NCI-H345 treated with DMSO at 0.1 percent for 48 hours (cell line): ENCODE data around the gene TMEM183A.

Experiments used
- DNase-seq: peaks from one replicate; lab custom pipeline; 2025; ENCODE audit not compliant: unreplicated experiment; lab: John Stamatoyannopoulos, UW

Gene TMEM183A

GRCh38 chr1:203028784-203029553, 21.8 kb downstream of the TMEM183A start:
- no peak for DNase-seq

- DNase-seq = no peak
Measured at GRCh38 chr1:203031467-203031866, 24.3 kb downstream of the TMEM183A start.

GRCh38 chr1:203033287-203033686, 26.1 kb downstream of the TMEM183A start:
- no peak for DNase-seq

- no peak for DNase-seq
Measured at GRCh38 chr1:203033917-203034316, 26.7 kb downstream of the TMEM183A start.

- DNase-seq = no peak
Measured at GRCh38 chr1:203034422-203035110, 27.4 kb downstream of the TMEM183A start.

GRCh38 chr1:203035111-203036000, 28.2 kb downstream of the TMEM183A start:
- no peak for DNase-seq

GRCh38 chr1:203036135-203036534, 29.0 kb downstream of the TMEM183A start:
- DNase-seq = no peak

GRCh38 chr1:203036537-203036936, 29.4 kb downstream of the TMEM183A start:
- no peak for DNase-seq

GRCh38 chr1:203037509-203038190, 30.5 kb downstream of the TMEM183A start:
- no peak for DNase-seq

GRCh38 chr1:203038217-203038741, 31.1 kb downstream of the TMEM183A start:
- DNase-seq = no peak

- DNase-seq = peak; percentile 56
Measured at GRCh38 chr1:203038891-203039608, 31.9 kb downstream of the TMEM183A start.

GRCh38 chr1:203039609-203040512, 32.7 kb downstream of the TMEM183A start:
- DNase-seq = no peak

- no peak for DNase-seq
Measured at GRCh38 chr1:203040513-203041275, 33.5 kb downstream of the TMEM183A start.

GRCh38 chr1:203041351-203041932, 34.3 kb downstream of the TMEM183A start:
- DNase-seq = no peak

GRCh38 chr1:203043830-203044545, 36.8 kb downstream of the TMEM183A start:
- DNase-seq = no peak

- no peak for DNase-seq
Measured at GRCh38 chr1:203044546-203045250, 37.5 kb downstream of the TMEM183A start.

- no peak for DNase-seq
Measured at GRCh38 chr1:203045336-203045735, 38.2 kb downstream of the TMEM183A start.
